ENCODE data around the gene NKD2. TPM values are rescaled to one million over a fixed set of nuclear protein-coding genes. Genes with fewer than 3 reads are reported as not detected.

The NKD2 gene
- polyA plus RNA-seq, 1 donor (not counting 4 experiments of a cell fraction or from before 2014, with no cell fraction given): not detected

DNA sequence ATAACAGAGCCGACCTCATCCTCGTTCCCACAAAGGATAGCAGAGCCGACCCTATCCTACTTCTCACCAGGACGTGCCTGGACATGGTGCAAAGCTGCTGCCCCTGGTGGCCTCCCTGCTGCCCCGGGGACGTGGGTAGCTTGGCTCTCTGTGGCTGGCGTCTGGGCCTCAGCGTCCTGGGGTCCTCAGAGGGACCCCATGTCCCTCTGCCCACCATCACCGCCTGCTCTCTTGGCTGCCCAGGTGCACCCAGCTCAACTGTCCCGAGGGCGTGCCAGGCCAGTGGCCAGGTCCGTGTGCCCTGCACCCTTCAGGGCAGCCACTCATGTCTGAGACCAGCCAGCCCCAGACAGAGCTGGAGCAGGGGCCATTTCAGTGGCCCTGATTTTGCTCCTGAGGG lies 8.5 kb downstream of the NKD2 start:
- Histone ChIP-seq H3K4me2 (ENCODE audit: control insufficient read depth, extremely low read depth, insufficient read depth, low read depth, low read length) (no peak overlapping the region), H4K20me1 (ENCODE audit: control insufficient read depth, extremely low read depth, insufficient read depth, low read length) (no peaks in the 10 kb centered on the region), H3K27me3 (ENCODE audit: control insufficient read depth, extremely low read depth, insufficient read depth, low read length) (peaks cover 45% of the 10 kb centered on the region), H3K9me1 (ENCODE audit: control insufficient read depth, extremely low read depth, insufficient read depth, low read length) (no peaks in the 10 kb centered on the region), H2AFZ (ENCODE audit: control insufficient read depth, low read length) (no peak overlapping the region), H3K79me2 (ENCODE audit: control insufficient read depth, insufficient read depth, low read length) (no peaks in the 10 kb centered on the region), H3K9me3 (ENCODE audit: control insufficient read depth, low read depth, low read length) (no peaks in the 10 kb centered on the region), H3K9ac (ENCODE audit: control insufficient read depth, extremely low read depth, insufficient read depth, low read length) (no peak overlapping the region), H3K27ac (ENCODE audit: control insufficient read depth, insufficient read depth, low read length) (no peak overlapping the region), H3K36me3 (ENCODE audit: control insufficient read depth in 2 of 2, extremely low read depth in 1 of 2, insufficient read depth in 2 of 2, low read length in 2 of 2) (no peaks in the 10 kb centered on the region), H3K4me3 (ENCODE audit: control insufficient read depth in 2 of 3, extremely low read depth in 1 of 3, insufficient read depth in 2 of 3, low read depth in 1 of 3, low read length in 3 of 3) (no peak overlapping the region), H3K4me1 (ENCODE audit: control insufficient read depth, extremely low read depth, insufficient read depth, low read length) (no peaks in the 10 kb centered on the region)
- no peak for TF ChIP-seq EZH2 (IDR thresholded peaks at IDR 0.05; ENCODE audit: low read length)
- TF ChIP-seq, protein P1, sequence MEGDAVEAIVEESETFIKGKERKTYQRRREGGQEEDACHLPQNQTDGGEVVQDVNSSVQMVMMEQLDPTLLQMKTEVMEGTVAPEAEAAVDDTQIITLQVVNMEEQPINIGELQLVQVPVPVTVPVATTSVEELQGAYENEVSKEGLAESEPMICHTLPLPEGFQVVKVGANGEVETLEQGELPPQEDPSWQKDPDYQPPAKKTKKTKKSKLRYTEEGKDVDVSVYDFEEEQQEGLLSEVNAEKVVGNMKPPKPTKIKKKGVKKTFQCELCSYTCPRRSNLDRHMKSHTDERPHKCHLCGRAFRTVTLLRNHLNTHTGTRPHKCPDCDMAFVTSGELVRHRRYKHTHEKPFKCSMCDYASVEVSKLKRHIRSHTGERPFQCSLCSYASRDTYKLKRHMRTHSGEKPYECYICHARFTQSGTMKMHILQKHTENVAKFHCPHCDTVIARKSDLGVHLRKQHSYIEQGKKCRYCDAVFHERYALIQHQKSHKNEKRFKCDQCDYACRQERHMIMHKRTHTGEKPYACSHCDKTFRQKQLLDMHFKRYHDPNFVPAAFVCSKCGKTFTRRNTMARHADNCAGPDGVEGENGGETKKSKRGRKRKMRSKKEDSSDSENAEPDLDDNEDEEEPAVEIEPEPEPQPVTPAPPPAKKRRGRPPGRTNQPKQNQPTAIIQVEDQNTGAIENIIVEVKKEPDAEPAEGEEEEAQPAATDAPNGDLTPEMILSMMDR (optimal IDR thresholded peaks at IDR 0.05 in 1 of 3, IDR thresholded peaks at IDR 0.05 in 1 of 3, conservative IDR thresholded peaks at IDR 0.05 in 1 of 3; ENCODE audit: extremely low read depth in 1 of 3, insufficient read depth in 2 of 3, low read length in 3 of 3): no peak
- dilution Hi-C loops (cut with MboI; ENCODE audit: extremely low pct_ligation_motif_present, low sequenced_read_pairs): no loop called here
- FAIRE-seq: no peak
- DNase-seq (ENCODE audit: low read depth, low spot score): no peak

DNA sequence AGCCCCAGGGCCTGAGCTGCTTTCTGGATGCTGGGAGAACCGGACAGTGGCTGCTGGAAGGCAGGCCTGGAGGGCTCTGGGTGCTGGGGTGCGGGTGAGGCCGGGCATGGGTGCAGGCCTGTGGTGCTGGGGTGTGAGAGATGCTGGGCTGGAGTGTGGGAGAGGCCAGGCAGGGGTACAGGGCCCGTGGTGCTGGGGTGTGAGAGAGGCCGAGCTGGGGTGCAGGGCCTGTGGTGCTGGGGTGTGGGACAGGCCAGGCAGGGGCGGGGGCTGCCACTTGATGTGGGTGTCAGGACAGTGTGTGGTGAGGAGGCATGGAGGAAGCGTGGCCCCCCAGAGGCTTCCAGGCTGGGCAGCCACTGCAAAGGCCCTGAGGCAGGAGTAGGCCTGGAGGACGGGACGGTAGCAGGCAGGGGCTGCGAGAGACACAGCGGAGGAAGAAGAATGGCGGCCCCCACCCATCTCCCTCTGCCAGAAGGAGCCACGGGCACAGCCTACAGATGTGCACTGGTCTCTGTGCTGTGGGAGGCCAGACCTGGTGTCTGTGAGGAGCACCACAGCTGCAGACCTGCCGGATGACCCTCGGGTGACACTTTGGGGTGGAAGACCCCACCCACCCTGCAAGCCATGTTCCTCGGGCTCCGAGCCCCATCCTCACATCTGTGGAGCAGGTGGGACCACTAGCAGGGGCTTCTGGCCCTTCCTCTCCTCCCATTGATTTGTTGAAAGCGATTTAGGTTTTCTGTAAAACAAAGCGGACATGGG lies 9.3 kb downstream of the NKD2 start:
- no peak overlapping the region for H2AFZ ChIP-seq (ENCODE audit: control insufficient read depth, low read length)
- no peaks in the 10 kb centered on the region for H3K36me3 ChIP-seq (ENCODE audit: control insufficient read depth in 2 of 2, extremely low read depth in 1 of 2, insufficient read depth in 2 of 2, low read length in 2 of 2)
- no peak for TF ChIP-seq EZH2 (IDR thresholded peaks at IDR 0.05; ENCODE audit: low read length)
- TF ChIP-seq, protein P1 (optimal IDR thresholded peaks at IDR 0.05 in 1 of 3, IDR thresholded peaks at IDR 0.05 in 1 of 3, conservative IDR thresholded peaks at IDR 0.05 in 1 of 3; ENCODE audit: extremely low read depth in 1 of 3, insufficient read depth in 2 of 3, low read length in 3 of 3): no peak
- no peak overlapping the region for H3K4me3 ChIP-seq (ENCODE audit: control insufficient read depth in 2 of 3, extremely low read depth in 1 of 3, insufficient read depth in 2 of 3, low read depth in 1 of 3, low read length in 3 of 3)
- no peaks in the 10 kb centered on the region for H4K20me1 ChIP-seq (ENCODE audit: control insufficient read depth, extremely low read depth, insufficient read depth, low read length)
- no peaks in the 10 kb centered on the region for H3K4me1 ChIP-seq (ENCODE audit: control insufficient read depth, extremely low read depth, insufficient read depth, low read length)
- FAIRE-seq: no peak
- no peak overlapping the region for H3K27ac ChIP-seq (ENCODE audit: control insufficient read depth, insufficient read depth, low read length)
- H3K9ac ChIP-seq (ENCODE audit: control insufficient read depth, extremely low read depth, insufficient read depth, low read length): no peak overlapping the region
- no peak overlapping the region for H3K4me2 ChIP-seq (ENCODE audit: control insufficient read depth, extremely low read depth, insufficient read depth, low read depth, low read length)
- no peaks in the 10 kb centered on the region for H3K9me1 ChIP-seq (ENCODE audit: control insufficient read depth, extremely low read depth, insufficient read depth, low read length)
- H3K9me3 ChIP-seq (ENCODE audit: control insufficient read depth, low read depth, low read length): no peaks in the 10 kb centered on the region
- DNase-seq (ENCODE audit: low read depth, low spot score): no peak
- H3K27me3 ChIP-seq (ENCODE audit: control insufficient read depth, extremely low read depth, insufficient read depth, low read length): peaks cover 37% of the 10 kb centered on the region
- no peaks in the 10 kb centered on the region for H3K79me2 ChIP-seq (ENCODE audit: control insufficient read depth, insufficient read depth, low read length)
- dilution Hi-C loops (cut with MboI; ENCODE audit: extremely low pct_ligation_motif_present, low sequenced_read_pairs): no loop called here
